MV-4-11 (cell line): ENCODE data around the gene USP35.
"Not testable (repeated sequence)": the region's sequence is repeated elsewhere in the genome, so short reads cannot be mapped to it uniquely, and the experiment has no call there.

Source experiments
- DNase-seq: peaks from one replicate; lab custom pipeline; 2025; lab: John Stamatoyannopoulos, UW

Gene USP35

GRCh38 chr11:78233046-78233445 lies 44.3 kb downstream of the USP35 start:
- DNase-seq = not testable (repeated sequence)

GRCh38 chr11:78234006-78234405 lies 45.3 kb downstream of the USP35 start:
- no peak for DNase-seq

GRCh38 chr11:78237293-78238046 lies 48.8 kb downstream of the USP35 start:
- no peak for DNase-seq

GRCh38 chr11:78239781-78240180 lies 51.1 kb downstream of the USP35 start:
- DNase-seq = no peak

GRCh38 chr11:78241475-78241874 lies 52.8 kb downstream of the USP35 start:
- DNase-seq = no peak

DNA sequence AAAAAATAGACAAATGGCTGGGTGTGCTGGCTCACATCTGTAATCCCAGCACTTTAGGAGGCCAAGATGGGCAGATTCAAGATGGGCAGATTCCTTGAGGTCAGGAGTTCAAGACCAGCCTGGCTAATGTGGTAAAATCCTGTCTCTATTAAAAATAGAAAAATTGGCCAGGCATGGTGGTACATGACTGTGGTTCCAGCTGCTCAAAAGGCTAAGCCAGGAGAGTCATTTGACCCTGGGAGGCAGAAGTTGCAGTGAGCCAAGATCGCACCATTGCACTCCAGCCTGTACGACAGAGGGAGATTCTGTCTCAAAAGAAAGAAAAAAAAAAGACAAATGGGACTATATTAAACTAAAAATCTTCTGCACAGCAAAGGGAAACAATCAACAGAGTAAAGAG lies 55.4 kb downstream of the USP35 start:
- no peak for DNase-seq

GRCh38 chr11:78244546-78245255 lies 56.0 kb downstream of the USP35 start:
- DNase-seq = peak; percentile 28

GRCh38 chr11:78248191-78248590 lies 59.5 kb downstream of the USP35 start:
- DNase-seq = no peak

DNA sequence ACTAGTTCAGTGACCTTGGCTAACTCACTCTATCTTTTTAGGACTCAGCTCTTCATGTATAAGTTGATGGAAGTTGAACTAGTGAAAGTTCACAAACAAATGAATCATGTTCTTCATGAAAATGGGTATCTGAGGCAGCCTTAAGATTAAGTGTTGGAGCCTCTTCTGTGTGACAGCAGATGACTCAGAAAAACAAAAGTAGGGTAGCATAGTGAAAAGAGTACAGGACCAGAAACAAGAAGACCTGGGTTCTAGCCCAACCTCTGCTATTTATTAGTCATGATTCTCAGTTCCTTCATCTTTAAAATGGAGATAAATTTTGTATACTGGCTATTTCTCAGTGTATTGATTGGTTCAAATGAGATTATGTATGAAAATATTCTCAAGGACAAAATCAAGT lies 60.2 kb downstream of the USP35 start:
- DNase-seq = peak; percentile 39

DNA sequence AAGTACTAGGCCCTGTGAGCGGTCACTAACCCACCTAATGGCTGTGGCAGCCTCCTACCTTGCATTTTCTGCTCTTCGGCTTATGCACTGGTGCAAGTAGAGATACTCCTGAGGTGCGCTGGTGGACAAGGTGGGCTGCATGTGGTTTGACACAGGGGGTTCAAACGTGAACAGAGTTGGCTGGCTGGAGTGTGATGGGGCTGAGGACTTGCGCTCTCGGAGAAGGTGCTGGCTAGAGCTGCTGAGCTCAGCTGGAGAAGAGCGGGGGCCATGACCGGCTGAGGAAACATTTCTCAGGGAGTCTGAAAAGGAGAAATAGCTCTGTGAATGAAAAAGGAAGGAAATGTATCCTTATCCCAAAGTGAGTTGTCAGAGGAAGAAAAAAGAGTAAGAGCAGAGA lies 61.4 kb downstream of the USP35 start:
- DNase-seq = no peak

DNA sequence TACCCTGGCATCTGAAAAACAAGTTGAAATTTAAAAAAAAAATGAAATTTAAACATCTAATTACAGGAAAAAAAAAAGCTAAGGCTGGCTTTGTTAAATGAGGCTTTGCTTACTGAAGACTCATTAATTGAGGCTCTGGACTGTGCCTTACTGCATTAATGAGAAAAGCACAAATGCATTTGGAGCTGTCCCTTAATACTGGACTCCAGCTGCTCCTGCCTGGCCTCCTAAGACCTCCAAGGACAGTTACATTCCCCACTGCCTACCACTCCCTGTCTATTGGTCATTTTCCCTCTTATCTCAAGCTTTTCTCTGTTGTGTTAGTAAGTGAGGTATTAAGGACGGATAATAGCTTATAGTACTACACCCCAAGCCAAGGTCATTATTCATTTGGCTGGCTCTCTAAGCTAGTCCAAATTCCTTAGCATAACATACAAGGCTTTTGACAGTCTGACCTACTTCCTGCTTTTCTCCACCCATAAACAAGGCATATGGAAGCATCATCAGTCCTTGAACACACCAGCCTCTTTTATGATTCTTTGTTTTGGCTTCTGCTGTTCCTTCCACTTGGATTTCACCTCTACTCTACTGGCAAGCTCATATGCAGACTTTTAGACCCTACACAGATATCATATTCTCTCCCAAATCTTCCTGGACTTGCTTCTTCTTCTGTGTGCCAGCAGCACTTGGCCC lies 62.5 kb downstream of the USP35 start:
- DNase-seq = no peak

GRCh38 chr11:78253797-78254196 lies 65.1 kb downstream of the USP35 start:
- no peak for DNase-seq

DNA sequence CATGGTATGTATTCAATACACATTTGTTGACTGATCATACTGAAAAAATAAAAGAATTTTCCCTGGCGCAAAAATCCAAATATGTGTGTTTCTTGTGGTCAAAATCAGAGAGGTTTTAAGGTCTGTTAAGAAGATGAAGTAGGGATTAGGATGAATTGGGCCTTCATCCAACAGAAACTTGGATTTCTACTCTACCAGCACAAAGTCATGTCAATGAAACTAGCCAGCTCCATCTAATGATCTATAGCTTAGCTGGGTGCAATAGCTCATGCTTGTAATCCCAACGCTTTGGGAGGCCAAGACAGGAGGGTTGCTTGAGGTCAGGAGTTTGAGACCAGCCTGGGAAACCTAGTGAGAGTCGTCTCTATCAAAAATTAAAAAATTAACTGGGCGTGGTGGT lies 65.5 kb downstream of the USP35 start:
- no peak for DNase-seq

- no peak for DNase-seq
Measured at GRCh38 chr11:78255919-78256318, 67.2 kb downstream of the USP35 start.

- DNase-seq = peak; percentile 35
Measured at GRCh38 chr11:78256962-78257361, 68.2 kb downstream of the USP35 start.

DNA sequence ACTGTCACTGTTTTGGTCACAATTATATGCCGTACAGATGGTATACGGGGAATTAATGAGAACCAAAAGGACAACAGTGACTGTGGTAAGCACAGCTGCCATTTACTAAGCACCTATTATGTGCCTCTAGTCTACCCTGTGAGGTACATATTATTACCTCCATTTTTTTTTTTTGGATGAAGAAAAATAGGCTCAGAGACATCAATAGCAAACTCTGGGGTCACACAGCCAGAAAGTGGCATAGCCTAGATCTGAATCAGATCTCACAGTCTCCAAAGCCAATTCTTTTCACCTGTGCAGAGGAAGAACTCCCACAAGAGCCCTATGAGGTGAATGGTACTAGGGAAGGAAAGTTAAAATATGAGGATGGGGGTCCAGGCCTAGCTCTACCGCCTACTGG lies 68.9 kb downstream of the USP35 start:
- no peak for DNase-seq

- no peak for DNase-seq
Measured at GRCh38 chr11:78259777-78260487, 71.2 kb downstream of the USP35 start.

DNA sequence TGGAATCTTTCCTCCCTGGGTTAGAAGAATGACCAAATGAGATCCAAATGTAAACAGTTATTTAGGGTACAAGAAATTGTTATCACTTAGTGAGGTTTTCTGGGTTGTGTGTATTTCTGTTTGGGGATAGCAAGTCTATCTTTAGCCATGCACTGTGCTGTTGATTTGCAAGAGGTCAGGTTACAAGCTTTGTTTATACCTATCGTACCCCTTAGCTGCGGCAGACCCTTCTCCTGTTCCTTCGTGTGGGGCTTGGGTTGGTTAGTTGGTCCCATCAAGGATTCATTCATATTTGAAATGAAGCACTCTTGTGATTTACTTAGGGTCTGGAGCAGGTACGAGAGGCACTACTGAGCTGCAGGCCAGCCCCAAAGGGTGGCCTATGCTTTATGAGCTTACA lies 72.6 kb downstream of the USP35 start:
- no peak for DNase-seq

DNA sequence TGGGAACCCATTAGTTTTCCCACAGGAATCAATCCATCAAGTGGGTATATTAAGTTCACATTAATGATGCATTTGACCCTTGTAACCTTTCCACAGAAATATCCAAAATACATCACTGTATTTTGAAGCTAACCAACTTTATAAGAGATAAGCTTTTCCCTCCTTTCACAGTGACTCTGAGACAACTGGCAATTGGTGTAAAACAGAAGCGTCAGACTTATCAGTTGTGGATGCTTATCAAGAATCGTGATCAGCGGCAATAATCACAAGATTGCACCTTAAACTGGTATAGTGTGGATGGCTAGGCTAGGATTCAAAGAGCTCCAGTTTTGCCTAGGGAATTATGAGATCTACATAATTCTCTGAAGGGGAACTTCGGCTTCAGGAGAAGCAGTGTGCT lies 73.1 kb downstream of the USP35 start:
- no peak for DNase-seq

DNA sequence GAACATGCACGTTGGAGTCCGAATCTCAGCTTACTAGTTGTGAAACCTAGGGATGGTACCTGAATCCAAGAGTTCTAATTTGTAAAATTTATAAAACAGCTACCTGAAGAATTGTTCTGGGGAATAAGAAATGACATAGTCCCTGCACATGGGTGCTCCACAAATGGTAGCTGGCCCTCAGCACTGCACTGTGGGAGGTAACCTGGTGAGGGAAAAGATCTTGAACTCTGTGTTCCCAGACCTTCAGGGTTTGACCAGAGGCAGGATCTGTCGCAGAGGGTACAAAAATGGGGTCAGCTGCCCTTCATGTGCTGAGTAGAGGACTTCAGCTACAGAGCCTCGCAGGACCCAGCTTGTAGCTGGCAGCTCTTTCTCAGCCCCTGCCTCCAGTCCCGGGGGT lies 73.5 kb downstream of the USP35 start:
- DNase-seq = no peak

DNA sequence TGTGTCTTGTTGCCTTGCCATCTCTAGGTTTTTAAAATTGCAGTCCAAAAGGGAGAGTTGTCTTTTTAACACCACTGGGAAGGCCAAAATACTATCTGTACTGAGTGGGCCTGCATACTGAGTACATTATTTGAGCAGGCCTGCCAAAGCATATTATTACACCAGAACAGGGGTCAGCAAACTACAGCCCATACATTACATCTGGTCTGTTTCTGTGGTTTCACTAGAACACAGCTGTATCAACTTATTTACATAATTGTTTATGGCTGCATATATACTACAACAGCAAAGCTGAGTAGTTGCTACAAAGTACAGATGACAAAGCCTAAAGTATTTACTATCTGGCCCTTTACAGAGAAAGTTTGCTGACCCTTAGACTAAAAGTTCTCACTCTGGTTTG lies 74.0 kb downstream of the USP35 start:
- no peak for DNase-seq
